Gastrocnemius medialis (tissue), 4 donors: ENCODE data around the gene DAGLB. TPM values are rescaled to one million over a fixed set of nuclear protein-coding genes. Genes with fewer than 3 reads are reported as not detected.

Source experiments
- ATAC-seq, 2 donors: fragments of 150-250 bp; one replicate each; pipeline ENCODE4 v1.9.1; 2016
- DNase-seq, 2 donors: peaks; one replicate each; pipeline ENCODE4 v3.0.0-alpha.2; 2019
- H3K27ac ChIP-seq, 4 donors: fragments of 200-600 bp; sonication (generic); 1 replicate in 1 of 4; 2 replicates in 3 of 4; pipeline ENCODE4 v1.5.1; 2016 to 2018; ENCODE audit warnings: mild to moderate bottlenecking in 2 of 4, moderate library complexity in 1 of 4
- H3K27me3 ChIP-seq, 3 donors: fragments of 200-600 bp; sonication (generic) in 2 of 3; 1 replicate in 1 of 3; 2 replicates in 2 of 3; pipeline versions ENCODE4 v1.5.1 to v1.6.0; 2016 to 2019; ENCODE audit warnings: mild to moderate bottlenecking in 1 of 3, moderate library complexity in 1 of 3
- H3K36me3 ChIP-seq, 2 donors: fragments of 200-600 bp; sonication (generic) in 1 of 2; one replicate each; pipeline ENCODE4 v1.5.1; 2017 to 2018
- H3K4me1 ChIP-seq, 2 donors: fragments of 200-600 bp; sonication (generic) in 1 of 2; one replicate each; pipeline ENCODE4 v1.5.1; 2016 to 2017; ENCODE audit warnings: mild to moderate bottlenecking in 2 of 2
- H3K4me3 ChIP-seq, 4 donors: fragments of 200-600 bp; sonication (generic) in 3 of 4; 1 replicate in 1 of 4; 2 replicates in 3 of 4; pipeline ENCODE4 v1.5.1; 2016 to 2019; ENCODE audit warnings: mild to moderate bottlenecking in 2 of 4
- H3K9me3 ChIP-seq, 3 donors: fragments of 200-600 bp; sonication (generic) in 2 of 3; 1 replicate in 1 of 3; 2 replicates in 2 of 3; pipeline ENCODE4 v1.5.1; 2016 to 2019
- POLR2A ChIP-seq, 2 donors: fragments of 450-650 bp; IDR thresholded peaks; one replicate each; pipeline ENCODE4 v1.6.1; 2017; ENCODE audit warnings: antibody characterized with exemption in 2 of 2, mild to moderate bottlenecking in 2 of 2, moderate library complexity in 2 of 2
- in situ Hi-C, 4 donors: fragments of 200-750 bp; cut with MboI; loops; one replicate each; pipeline versions ENCODE4 v1.15.0 to v1.8.0; 2017; ENCODE audit warnings: low sequenced_read_pairs in 4 of 4
- intact Hi-C: fragments of 100-400 bp; cut with DNase I; formaldehyde crosslinking; loops from one replicate; pipeline ENCODE4 v1.15.1; 2023; ENCODE audit warnings: low total_unique reads
- total RNA-seq, 4 donors: library from RNA; depleted of rRNA; stranded (reverse); fragments of >200 nt; gene quantifications; one replicate each; pipeline versions ENCODE4 v1.1.0 to v1.2.3, GENCODE V29; 2016
- TF ChIP-seq, protein P1 (sequence below), 5 experiments: fragments of 450-650 bp in 3 of 5; fragments of 200-600 bp in 2 of 5; sonication (generic) in 2 of 5; IDR thresholded peaks in 4 of 5; conservative IDR thresholded peaks in 1 of 5; 1 replicate in 4 of 5; 2 replicates in 1 of 5; pipeline ENCODE4 v1.5.1; 2016 to 2019; ENCODE audit warnings: antibody characterized with exemption in 5 of 5, mild to moderate bottlenecking in 3 of 5, moderate library complexity in 3 of 5

The DAGLB gene
- total RNA-seq, 4 donors from 2014 or later, result 11.7 to 24.0 (median 16.1) TPM

DNA sequence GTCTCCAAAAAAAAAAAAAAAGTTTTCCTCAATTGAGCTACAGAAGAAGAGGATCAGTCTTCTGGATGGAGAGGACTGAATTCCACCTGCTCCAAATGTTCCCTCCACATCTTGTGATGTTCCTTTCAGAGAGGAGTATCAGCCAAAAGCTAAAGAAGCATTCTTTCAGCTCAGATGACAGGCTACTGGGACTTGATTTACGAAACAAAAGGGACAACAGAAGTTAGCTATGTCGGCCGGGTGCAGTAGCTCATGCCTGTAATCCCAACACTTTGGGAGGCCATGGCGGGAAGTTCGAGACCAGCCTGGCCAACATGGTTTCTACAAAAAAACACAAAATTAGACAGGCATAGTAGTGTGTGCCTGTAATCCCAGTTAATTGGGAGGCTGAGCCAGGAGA is 7.4 kb downstream of the DAGLB start:
- TF ChIP-seq POLR2A (IDR thresholded peaks at IDR 0.05), result no peak
- TF ChIP-seq, protein P1, sequence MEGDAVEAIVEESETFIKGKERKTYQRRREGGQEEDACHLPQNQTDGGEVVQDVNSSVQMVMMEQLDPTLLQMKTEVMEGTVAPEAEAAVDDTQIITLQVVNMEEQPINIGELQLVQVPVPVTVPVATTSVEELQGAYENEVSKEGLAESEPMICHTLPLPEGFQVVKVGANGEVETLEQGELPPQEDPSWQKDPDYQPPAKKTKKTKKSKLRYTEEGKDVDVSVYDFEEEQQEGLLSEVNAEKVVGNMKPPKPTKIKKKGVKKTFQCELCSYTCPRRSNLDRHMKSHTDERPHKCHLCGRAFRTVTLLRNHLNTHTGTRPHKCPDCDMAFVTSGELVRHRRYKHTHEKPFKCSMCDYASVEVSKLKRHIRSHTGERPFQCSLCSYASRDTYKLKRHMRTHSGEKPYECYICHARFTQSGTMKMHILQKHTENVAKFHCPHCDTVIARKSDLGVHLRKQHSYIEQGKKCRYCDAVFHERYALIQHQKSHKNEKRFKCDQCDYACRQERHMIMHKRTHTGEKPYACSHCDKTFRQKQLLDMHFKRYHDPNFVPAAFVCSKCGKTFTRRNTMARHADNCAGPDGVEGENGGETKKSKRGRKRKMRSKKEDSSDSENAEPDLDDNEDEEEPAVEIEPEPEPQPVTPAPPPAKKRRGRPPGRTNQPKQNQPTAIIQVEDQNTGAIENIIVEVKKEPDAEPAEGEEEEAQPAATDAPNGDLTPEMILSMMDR (IDR thresholded peaks at IDR 0.05 in 4 of 5, conservative IDR thresholded peaks at IDR 0.05 in 1 of 5), result no peak
- no peaks in the 10 kb centered on the region for H3K9me3 ChIP-seq
- DNase-seq, result no peak
- intact Hi-C loops, result loop anchor here (10.0 kb wide), 1 partner anchor 1124 kb away; the partner anchor contains the start of gene MIOS
- no peaks in the 10 kb centered on the region for H3K27me3 ChIP-seq
- H3K36me3 ChIP-seq, result peaks cover 0 to 22% of the 10 kb centered on the region in 2 donors
- H3K4me1 ChIP-seq, result peaks cover 72 to 73% of the 10 kb centered on the region in 2 donors
- no peak overlapping the region for H3K4me3 ChIP-seq
- in situ Hi-C loops, result no loop called here
- peak overlapping the region; percentile 83 to 86 (median 84) for H3K27ac ChIP-seq
- ATAC-seq, result peak; percentile 24 to 36

GRCh38 chr7:6438427-6438826 is 9.3 kb downstream of the DAGLB start:
- no peaks in the 10 kb centered on the region for H3K27me3 ChIP-seq
- H3K4me1 ChIP-seq, result peaks cover 56 to 61% of the 10 kb centered on the region in 2 donors
- intact Hi-C loops, result no loop called here
- H3K36me3 ChIP-seq, result peaks cover 0 to 9% of the 10 kb centered on the region in 2 donors
- DNase-seq, result peak in 1 of 2 donors; percentile 46
- H3K4me3 ChIP-seq, result peak overlapping the region in 1 of 4 donors; percentile 1
- TF ChIP-seq POLR2A (IDR thresholded peaks at IDR 0.05), result no peak
- TF ChIP-seq, protein P1 (IDR thresholded peaks at IDR 0.05 in 4 of 5, conservative IDR thresholded peaks at IDR 0.05 in 1 of 5), result no peak
- in situ Hi-C loops, result loop anchor here in 1 of 4 donors (10.0 kb wide), 2 partner anchors 54 to 444 kb away; no protein-coding TSS in a partner anchor
- H3K9me3 ChIP-seq, result no peaks in the 10 kb centered on the region
- peak overlapping the region; percentile 83 to 86 (median 84) for H3K27ac ChIP-seq
- peak; percentile 75 to 76 for ATAC-seq

DNA sequence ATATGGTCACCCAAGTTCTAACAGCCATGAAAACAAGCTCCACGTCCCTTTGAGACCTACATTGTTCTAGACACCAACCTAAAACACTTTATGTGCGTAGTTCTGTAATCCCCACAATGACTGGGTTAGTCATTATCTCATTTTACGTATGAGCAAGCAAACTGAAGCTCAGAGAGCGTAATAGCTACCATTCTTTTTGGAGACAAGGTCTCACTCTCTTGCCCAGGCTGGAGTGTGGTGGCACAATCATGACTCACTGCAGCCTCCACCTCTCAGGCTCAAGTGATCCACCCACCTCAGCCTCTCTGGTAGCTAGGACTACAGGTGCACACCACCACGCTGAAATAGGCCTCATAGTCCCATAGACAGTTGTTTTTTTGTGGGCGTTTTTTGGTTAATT is 10.5 kb downstream of the DAGLB start:
- TF ChIP-seq POLR2A (IDR thresholded peaks at IDR 0.05), result no peak
- TF ChIP-seq, protein P1 (IDR thresholded peaks at IDR 0.05 in 4 of 5, conservative IDR thresholded peaks at IDR 0.05 in 1 of 5), result no peak
- DNase-seq, result no peak
- Histone ChIP-seq H3K27me3 (no peaks in the 10 kb centered on the region), H3K36me3 (peaks cover 0 to 11% of the 10 kb centered on the region in 2 donors), H3K9me3 (no peaks in the 10 kb centered on the region), H3K27ac (peak overlapping the region; percentile 83 to 86 (median 84)), H3K4me3 (no peak overlapping the region), H3K4me1 (peaks cover 53 to 61% of the 10 kb centered on the region in 2 donors)
- intact Hi-C loops (no loop called here), in situ Hi-C loops (loop anchor here in 1 of 4 donors (10.0 kb wide), 2 partner anchors 52 to 442 kb away; no protein-coding TSS in a partner anchor)
- no peak for ATAC-seq

- no peak for DNase-seq
- no peak for ATAC-seq
- H3K27me3 ChIP-seq, result no peaks in the 10 kb centered on the region
- intact Hi-C loops (no loop called here), in situ Hi-C loops (loop anchor here in 1 of 4 donors (10.0 kb wide), 2 partner anchors 52 to 442 kb away; no protein-coding TSS in a partner anchor)
- peaks cover 0 to 20% of the 10 kb centered on the region in 2 donors for H3K36me3 ChIP-seq
- H3K4me3 ChIP-seq, result no peak overlapping the region
- no peaks in the 10 kb centered on the region for H3K9me3 ChIP-seq
- peaks cover 48 to 61% of the 10 kb centered on the region in 2 donors for H3K4me1 ChIP-seq
- peak overlapping the region; percentile 83 to 86 (median 84) for H3K27ac ChIP-seq
- TF ChIP-seq, protein P1 (IDR thresholded peaks at IDR 0.05 in 4 of 5, conservative IDR thresholded peaks at IDR 0.05 in 1 of 5), result no peak
- no peak for TF ChIP-seq POLR2A (IDR thresholded peaks at IDR 0.05)
Observed at GRCh38 chr7:6436385-6436685, 11.4 kb downstream of the DAGLB start.
